NCI-H128 (cell line): ENCODE data around the gene FGD2.

Experiments used
- DNase-seq: peaks from one replicate; lab custom pipeline; 2025; ENCODE audit not compliant: unreplicated experiment; lab: John Stamatoyannopoulos, UW

The FGD2 gene

DNA sequence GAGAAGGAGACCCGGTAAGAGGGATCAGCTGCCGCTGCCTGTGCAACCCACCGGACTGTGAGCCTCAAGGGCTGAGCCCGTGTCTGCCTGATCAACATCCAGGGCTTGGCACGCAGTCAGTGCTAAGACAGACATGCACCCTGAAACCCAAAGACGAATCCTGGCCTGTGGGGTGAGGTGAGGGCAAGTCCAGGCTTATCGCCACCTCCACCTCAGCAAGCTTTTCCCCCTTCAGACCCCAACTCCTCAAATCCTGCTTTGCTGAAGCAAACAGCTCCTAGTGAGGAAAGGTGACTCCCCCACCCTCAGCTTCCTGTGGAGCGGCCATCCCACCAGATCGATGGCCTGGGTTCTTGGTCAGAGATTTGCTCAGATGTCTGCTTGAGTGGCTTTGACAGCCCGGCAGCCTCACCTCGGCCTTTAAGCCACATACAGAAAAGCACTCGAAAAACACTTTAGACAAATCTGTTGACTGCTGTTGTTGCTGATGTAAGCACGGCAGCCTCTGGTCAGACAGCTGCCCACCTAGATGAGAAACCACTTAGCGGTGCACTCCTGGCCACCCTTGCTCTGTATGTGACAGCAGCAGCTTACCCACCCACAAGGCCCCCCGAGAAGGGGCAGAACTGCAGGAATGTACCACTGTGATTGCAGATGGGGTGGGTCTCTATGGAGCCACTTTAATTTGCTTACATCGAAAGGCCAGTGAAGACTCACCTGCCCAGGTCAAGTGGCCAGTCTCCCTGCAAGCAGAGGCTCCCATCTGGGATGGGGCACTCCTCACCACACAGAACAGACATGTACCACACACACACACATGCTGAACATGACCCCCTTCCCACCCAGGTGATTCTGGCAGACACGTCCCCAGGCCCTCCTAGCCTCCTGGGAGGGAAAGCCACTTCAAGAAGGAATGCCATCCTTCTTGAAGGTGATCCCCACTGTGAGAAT, 34.3 kb upstream of the FGD2 start:
- DNase-seq = no peak

DNA sequence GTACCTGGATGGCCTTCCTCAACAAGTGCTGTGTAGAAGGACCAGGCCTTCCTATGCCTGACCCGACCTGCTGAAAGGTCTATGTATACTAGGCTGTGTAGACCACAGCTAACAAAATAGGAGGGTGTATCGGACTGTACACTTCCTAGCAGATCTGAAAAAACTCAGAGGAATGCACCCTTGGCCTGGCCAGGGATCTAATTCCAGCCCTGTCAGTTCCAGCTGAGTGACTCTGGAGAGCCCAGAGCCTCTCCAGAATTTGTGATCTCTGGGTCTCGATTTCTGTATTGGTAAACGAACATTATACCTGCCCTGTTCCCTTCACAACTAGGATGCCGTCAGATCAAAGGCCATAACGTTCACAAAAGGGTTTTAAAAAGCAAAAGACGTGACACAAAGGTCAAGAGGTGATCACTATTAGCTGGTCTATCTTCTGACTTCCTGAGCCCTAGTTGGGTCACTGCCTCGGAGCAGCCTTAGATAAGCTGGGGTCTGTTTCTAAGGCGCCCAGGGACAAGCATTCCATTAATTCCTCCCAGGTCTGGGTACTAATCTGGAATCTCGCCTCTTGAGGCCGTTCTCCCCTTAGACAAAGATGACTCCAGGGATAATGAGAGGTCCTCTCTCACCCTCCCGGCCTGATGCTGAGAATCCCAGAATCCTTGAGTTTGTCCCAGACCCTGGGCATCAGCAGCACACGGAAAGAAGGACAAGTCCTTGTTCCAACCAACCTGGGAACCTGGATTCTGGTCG, 33.4 kb upstream of the FGD2 start:
- no peak for DNase-seq

DNA sequence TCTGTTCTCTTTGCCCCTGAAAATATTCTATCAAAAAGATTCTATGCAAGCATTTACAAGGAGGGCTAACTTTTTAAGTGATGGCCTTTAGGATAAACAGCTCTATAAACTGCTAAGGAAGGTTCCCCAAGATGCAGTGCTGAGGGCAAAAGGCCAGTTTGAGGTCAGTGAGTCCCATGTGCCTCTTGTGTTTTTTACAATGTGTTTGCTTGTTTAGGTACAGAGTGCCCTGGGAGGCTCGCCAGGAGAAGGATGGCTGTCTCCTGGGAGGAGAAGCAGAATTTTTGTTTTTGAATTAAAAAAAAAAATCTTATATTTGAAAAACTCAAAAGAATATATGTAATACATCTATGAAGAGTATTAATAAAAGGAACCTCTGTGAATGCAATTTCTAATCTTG, 32.3 kb upstream of the FGD2 start:
- DNase-seq = no peak

DNA sequence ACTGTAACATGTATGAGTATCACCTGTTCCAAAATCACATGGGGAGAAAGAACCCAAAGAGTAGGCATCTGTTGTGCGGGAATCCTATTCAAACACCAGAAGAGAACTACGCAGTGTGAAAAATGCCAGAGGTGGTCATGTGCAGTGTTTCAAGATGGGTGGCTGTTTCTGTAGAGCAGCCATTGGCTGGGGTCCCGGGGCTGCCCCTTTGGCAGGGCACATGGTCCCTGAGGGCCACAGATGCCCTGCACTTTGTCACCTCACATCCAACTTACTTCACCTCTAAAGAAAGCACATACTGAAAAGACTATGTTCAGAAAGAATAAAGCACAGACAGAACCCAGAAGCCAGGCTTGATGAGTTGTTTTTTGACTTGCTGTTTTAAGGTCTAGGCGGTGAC, 31.8 kb upstream of the FGD2 start:
- no peak for DNase-seq

DNA sequence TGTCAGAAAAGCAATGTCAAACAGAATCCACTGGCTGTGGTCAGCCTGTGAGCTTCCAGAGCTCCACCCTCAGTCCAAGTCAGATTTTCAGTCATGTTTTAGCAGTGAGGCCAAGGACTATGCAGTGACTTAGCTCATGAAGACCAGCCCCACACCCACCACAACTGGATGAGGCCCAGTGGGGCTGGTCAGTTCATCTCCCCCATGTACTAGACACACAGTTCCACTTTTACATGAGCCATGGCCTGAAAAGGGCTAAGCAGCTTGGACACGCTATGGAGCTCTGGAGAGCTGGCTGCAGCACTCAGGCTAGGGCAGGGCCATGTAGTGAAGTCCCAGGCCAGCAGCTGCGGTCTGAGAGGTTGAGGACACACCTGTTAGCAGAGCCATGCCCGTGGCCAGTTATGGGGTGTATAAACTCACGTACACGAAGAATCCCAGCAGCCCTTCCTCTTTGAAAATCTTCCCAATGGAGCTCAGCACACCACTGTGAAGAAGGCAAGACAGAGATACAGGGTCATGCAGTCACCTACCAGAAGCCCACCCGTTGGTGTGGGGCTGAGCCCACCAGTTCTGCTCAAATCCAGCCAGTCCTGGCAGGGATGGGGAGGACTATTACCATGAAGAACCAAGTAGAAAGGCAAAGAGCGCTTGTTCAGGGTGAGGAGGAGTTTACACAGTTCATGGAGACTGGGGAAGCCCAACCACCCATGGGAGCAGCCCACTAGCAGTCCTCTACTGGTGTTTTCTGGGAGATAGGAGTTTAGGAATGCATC, 30.0 kb upstream of the FGD2 start:
- no peak for DNase-seq

DNA sequence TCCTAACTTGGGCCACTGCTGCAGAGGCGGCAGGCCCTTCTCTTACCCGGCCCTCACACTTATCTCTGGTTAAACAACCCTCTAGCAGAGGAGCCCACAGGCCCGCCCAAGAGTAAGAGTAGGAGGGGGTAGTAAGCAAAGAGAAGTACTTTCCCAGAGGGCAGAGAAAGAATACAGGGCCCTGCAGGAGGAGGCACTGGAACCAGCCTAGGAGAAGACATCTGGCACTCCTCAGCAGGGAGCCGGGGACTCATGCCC, 29.5 kb upstream of the FGD2 start:
- DNase-seq = no peak

DNA sequence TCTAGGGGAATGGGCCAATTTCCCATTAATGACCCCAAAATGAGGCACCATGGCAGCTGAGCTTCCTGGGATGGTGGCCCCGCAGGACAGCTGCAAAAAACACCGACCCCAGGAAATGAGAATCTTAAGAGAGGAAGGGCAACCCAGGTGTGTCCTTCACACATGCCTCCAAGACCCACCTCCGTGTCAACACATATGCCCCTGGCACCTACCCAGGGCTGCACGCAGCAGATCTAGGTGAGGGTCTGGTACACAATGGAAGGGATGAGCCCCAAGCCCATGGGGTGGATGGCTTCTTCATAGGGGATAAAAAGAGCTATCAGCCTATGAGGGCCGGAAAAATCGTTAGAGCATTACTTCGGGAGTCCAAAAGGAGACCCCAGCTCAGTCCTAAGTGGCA, 28.9 kb upstream of the FGD2 start:
- DNase-seq = no peak

DNA sequence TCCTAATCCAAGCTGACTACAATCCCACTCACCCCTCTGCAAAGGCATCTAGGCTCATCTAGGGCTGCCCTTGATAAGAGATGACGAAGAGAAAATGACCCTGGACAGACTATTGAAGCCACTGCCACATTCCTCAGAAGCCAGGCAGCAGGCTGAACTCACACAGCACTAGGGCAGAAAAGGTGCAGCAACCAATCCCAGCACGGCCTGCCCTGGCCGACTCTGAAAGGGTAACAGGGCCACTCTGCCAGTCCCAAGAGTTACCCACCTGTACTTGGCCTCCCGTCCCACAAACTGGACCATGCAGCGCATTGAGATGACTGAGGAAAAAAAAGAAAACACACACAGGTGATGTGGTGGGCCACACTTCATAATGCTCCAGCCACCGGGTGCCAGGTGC, 28.5 kb upstream of the FGD2 start:
- no peak for DNase-seq

DNA sequence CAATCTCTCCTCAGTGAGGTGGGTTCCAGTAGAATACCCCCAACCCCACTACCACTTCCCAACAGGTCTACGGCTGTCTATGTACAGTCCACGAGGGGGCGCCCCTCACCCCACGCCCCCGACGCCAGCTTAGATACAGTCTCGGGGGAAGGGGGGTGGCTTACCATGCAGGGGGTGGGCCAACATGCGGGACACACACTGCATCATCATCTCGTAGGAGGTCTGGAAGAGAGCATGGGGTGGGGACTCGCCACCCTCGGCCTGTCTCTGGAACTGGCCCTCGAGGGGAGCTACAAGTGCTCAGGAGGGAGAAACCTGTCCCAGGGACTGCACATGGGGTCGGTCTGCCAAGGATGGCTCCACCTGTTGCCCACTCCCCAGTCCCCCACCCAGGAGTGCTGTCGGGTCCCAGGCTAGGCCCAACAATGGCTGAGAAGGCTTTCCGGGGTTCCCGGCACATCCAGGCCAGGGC, 27.9 kb upstream of the FGD2 start:
- no peak for DNase-seq

DNA sequence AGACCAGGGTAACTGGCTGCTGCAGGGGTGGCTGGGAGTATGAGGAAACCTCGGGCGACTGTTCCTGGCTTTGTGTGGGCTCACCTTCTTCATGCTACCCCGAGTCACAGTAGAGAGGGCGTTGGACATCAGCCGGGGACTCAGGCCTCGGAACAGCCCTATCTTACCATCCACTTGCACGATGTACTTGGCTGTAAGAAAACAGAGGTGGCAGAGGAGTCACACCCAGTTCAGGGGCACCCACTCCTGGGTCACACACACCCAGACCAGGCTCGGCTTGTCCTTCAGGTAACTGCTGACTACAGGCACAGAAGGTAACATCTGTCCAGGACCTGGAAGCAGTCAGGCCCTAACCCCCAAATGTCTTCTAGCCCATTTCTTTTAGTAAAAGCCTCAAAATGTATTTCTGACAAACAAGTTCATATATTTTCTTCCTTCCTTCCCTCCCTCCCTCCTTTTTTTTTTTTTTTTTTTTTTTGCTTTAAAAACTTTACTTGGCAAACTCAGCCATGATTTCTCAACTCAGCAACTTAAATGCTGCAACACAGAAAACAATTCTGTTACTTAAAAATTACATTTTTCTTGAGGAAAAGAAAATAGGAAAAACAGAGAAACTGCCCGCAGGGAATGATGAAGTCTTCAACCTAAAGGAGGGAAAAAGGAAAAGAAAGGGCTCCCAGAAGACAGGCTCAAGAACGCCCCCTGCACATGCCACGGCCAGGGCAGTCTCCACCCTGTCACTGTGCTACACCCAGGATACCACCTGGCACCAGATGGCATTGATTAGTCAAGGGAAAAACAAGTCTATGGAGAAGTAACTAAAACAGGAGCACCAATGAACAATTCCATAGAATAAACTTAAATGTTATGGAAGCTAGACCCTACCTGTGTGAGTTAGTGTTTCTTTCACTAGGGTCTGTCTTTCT, 26.8 kb upstream of the FGD2 start:
- no peak for DNase-seq

DNA sequence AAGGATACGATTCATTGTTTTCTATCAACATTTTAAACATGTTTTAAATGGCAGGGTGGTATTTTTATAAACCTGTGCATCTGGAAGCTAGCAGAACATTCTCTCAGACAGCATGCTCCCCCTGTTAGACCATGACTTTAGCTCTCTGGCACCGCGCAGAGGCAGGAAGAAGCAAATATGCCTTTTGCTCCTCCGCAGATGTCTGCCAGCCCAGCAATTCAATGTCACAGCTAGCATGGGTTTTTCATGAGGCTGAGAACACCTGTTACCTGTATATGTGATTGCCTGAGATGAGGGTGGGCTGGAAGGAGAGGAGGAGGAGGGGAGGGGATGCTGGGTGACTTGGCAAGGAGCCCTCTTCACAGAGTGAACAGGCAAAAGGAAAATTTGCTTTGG, 26.1 kb upstream of the FGD2 start:
- DNase-seq = peak; percentile 38

DNA sequence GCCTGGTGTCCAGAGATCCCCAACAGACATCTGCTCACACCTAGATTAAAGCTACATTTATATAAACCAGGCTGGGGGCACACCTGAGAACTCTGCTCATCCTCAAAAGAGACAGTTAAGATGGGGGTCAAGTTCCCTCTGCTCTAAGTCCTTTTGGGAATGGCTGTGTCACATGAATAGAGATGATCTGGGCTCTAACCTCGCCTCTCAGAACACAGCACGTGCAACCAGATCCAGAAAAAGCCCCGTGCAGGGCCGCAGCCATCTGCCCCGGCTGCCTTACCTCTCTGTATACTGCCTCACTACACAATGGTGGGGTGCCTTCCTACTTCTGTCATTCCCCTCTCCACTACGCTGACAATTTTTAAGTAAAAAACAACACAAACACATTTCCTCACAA, 25.3 kb upstream of the FGD2 start:
- no peak for DNase-seq

DNA sequence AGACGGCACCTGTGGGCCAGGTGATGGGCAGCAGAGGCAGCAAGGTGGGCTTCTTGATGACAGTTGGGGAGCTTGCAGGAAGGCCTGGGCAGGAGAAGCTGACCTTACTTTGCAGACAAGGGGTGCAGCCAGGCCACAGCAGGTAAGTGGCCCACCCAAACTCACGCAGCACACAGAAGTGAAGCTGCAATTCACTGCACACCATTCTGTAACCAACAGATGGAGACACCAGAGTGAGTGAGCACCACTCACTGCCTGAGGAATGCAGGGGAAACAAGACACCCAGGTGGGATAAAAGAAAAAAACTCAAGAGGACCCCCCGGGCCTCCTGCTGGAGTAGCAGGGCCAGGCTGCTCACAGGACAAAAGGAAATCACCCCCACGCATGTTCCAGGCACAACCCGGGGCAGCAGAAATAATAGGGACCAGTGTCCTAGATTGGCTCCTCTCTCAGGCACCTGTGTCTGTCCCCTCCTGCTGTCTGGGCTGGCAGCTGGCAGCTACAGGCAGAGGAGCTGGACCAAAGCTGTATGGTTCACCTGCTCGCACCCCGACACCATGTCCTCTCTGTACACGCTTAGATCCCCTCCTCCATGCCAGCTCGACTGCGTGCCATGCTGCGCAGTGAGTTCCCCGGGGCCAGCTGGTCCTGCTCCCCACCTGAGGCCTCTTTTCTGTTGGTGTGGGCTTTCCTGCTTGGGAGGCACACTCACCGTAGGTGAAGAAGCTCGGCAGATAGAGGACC, 24.4 kb upstream of the FGD2 start:
- DNase-seq = peak; percentile 18

DNA sequence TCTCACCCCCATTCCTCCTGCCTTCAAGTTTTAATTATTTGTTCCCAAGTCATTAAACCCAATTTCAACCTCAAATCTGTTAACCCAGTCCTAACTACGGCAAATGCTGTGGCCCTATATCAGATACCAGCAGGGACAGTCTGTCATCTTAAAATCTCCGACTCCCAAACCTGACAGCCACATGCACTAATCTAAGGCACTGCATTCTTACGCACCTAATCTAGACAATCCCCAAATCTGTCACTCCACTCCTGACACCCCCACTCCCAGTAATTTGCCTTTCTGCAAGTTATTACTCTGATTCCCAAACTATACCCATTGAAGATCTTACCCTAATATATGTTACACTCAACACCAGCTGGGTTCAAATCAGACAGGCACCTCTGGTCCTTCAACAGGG, 21.9 kb upstream of the FGD2 start:
- DNase-seq = no peak

DNA sequence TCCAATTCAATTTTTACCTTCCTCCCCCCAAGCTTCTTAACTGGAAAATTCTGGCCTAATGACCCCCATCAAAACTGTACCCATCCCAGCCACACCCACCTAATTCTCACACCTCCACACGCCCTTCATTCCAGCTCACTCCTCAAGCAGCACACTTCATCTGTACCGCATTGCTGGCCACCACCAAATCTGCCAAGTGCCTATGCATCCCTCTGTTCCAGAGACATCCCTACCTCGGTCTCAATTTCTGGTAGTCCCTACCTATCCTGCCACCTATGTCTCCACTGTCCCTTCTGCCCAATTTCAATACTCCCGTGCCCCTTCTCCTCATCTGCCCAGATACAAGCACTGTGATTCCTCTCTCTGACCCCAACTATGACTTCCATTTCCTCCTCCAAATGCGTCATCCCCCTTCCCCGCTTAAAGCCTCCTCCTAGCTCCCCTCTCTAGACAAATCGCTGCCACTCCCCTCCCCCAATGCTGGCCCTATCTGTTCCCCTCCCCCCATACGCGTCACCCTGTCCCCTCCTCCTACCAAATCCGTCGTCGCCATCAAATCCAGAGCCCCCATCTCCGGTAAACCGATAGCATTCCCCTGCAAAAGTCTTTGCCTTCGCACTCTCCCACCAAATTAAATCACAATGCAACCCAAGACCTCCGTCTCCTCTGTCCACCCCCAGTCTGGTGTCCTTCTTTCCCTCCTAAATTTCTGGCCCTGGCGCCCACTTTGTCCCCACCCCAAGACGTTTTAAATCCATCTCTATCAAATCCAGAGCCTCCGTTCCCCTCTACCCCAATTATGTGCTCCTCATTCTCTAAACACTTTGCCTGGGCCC, 20.7 kb upstream of the FGD2 start:
- no peak for DNase-seq

DNA sequence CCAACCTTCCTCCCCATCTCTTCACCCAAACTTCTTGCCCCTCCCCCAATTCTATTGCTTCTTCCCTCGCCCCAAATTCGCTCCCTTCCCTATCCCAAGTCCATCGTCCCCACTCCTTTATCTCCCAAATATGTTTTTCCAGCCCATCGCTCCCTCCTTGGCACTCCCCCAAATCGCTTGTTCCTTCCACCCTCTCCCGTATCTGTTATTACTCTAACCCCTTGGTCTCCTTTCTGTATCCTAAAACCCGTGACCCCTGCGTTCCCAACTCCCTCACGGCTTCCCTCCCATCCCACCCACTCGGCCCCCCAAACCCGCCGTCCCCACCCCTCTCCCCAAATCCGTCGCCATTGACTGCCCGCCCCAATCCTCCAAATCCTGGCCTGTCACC, 20.0 kb upstream of the FGD2 start:
- DNase-seq = no peak

DNA sequence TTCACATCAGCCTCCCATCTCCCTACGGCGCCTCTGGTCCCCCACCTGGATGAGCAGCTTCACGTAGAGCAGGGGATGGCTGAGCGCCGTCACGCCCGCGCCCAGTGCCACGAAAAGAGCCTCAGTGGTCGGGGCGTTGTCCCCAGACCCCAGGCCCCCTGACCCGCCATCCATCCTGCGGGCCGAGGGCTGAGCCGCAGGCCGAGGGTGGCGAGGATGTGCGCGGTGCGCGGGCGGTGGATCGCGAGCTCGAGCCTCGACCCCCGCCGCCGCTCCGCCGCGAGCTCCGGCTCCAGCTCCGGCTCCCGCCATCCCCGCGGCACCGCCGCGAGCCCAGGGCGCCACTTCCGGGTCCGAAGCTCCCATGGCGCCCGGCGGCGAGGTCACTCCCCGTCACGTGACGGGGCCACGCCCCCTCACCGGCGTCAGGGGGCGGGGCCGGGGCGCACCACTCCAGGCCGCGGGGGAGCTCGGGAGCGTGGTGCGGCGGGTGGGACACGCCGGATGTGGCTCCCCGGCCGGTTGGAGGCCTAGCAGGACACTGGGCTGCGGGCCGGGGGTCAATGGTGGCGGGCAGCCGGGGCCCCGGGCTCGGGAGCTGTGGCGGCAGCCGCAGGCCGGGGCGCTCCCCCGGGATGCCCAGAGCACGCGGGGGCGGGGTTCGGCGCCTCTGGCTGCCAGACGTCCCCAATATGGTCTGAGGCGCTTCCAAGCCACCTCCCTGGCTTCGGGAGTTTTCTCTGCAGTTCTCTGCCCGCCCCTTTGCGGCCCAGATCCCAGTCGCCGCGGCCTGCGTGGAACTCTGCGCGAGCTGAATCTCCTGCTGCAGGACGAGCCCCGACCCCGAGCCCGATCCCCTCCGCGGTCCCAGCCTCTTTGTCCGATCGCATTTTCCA, 19.4 kb upstream of the FGD2 start, which contains the start of gene MTCH1:
Gene MTCH1 (minus strand): TSS at position 389 of the 896 bp plus-strand sequence. CDS start 23 bp downstream, at position 366.
- DNase-seq = peak; percentile 71

DNA sequence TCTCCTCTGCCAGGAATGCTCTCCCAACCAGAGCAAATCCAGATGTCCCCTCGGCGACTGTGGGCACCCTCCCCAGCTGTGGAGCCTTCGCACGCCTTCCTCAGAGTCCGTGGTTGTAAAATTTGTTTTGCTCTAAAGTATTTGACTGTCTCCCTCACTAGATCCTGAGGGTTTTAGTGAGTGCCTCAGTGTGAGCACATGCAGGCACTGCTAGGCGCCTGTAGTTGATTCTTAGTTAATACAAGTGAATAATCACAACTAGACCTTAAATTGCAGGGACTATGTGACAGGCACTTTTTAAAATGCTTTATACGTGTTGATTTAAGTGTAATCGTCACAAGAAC, 18.8 kb upstream of the FGD2 start:
- DNase-seq = no peak
